Activated naive CD8-positive, alpha-beta T cell treated with anti-CD3 and anti-CD28 coated beads, Interleukin-2, amount 10 ng/mL, durations not matched to agents 7 days and 5 days (primary cell): ENCODE data around the gene PTPRD. TPM values are rescaled to one million over a fixed set of nuclear protein-coding genes. Genes with fewer than 3 reads are reported as not detected.
"Not testable (repeated sequence)": the region's sequence is repeated elsewhere in the genome, so short reads cannot be mapped to it uniquely, and the experiment has no call there.

ENCODE experiments used
- ATAC-seq: fragments of 150-1000 bp; cut with Tn5 transposase; one replicate; pipeline ENCODE4 v1.10.0; 2021; ENCODE audit warnings: low read depth, moderate library complexity
- POLR2A ChIA-PET: fragments of 350-600 bp; sonication (Branson Sonifier 250); formaldehyde crosslinking; loops from one replicate; lab custom pipeline; 2021; ENCODE audit warnings: antibody characterized with exemption; lab: Charles Lee
- DNase-seq: peaks from one replicate; pipeline ENCODE4 v3.0.0; 2021
- H3K27ac Mint-ChIP-seq: one replicate; pipeline ENCODE4 v1.8.0; 2022; ENCODE audit warnings: mild to moderate bottlenecking, mixed read lengths
- H3K27me3 Mint-ChIP-seq: one replicate; pipeline ENCODE4 v1.8.0; 2022; ENCODE audit warnings: mild to moderate bottlenecking, moderate library complexity, mixed read lengths
- H3K36me3 Mint-ChIP-seq: one replicate; pipeline ENCODE4 v1.8.0; 2021; ENCODE audit warnings: mild to moderate bottlenecking, mixed read lengths
- H3K4me1 Mint-ChIP-seq: one replicate; pipeline ENCODE4 v1.8.0; 2021; ENCODE audit warnings: mixed read lengths
- H3K4me3 Mint-ChIP-seq: one replicate; pipeline ENCODE4 v1.8.0; 2022; ENCODE audit warnings: mild to moderate bottlenecking, moderate library complexity, mixed read lengths
- H3K9me3 Mint-ChIP-seq: one replicate; pipeline ENCODE4 v1.8.0; 2021; ENCODE audit warnings: mixed read lengths
- total RNA-seq, 2 experiments: library from RNA; stranded (reverse); gene quantifications; one replicate each; pipeline ENCODE4 v1.2.3, GENCODE V29; 2021

PTPRD gene
- total RNA-seq, 2 experiments from 2014 or later = not detected

DNA sequence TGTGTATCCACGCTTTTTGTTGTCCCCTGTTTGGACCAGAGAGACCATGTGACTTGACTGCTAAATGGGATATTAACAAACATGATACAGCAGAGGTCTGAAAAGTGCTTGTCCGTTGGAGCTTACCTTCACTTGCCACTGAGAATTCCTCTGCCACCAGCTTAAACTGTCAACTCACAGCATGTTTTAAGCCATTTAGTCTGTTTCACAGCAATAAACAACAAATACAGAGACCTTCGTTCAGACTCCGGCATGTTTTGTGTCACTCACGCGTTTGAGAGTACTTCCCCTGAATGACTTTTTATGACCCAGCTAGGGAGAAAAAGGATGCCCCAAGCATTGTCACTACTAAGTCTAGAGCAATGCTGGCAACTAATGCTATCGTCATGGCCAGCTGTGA, 173.8 kb downstream of the PTPRD start:
- no peaks in the 10 kb centered on the region for H3K36me3 Mint-ChIP-seq
- DNase-seq (no peak), ATAC-seq (no peak)
- no peaks in the 10 kb centered on the region for H3K27me3 Mint-ChIP-seq
- no peak overlapping the region for H3K27ac Mint-ChIP-seq
- H3K9me3 Mint-ChIP-seq = peaks cover 1% of the 10 kb centered on the region
- H3K4me1 Mint-ChIP-seq = no peaks in the 10 kb centered on the region
- H3K4me3 Mint-ChIP-seq = no peak overlapping the region
- POLR2A ChIA-PET = no interaction called here

DNA sequence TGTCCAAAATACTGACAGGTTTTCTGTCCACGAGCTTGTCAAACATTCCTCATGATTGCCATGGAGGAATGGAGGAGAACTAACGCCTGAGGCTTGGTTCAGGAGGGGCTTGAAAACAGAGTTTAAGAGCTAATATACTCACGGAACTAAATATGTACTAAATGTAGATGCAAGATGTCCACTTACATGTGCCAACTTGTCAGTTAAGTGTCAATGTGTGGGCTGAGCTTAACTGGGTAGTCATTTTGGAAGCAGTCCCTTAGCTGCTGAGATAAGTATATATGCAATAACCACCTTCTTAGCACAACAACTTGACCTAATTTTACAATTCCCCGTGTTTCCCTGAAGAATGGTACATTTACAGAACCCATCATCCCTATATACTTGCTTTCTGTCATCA, 176.0 kb downstream of the PTPRD start:
- Mint-ChIP-seq H3K9me3 (peaks cover 3% of the 10 kb centered on the region), H3K27ac (no peak overlapping the region), H3K4me1 (no peaks in the 10 kb centered on the region), H3K4me3 (no peak overlapping the region), H3K36me3 (no peaks in the 10 kb centered on the region), H3K27me3 (no peaks in the 10 kb centered on the region)
- ATAC-seq = no peak
- no peak for DNase-seq
- POLR2A ChIA-PET = no interaction called here

DNA sequence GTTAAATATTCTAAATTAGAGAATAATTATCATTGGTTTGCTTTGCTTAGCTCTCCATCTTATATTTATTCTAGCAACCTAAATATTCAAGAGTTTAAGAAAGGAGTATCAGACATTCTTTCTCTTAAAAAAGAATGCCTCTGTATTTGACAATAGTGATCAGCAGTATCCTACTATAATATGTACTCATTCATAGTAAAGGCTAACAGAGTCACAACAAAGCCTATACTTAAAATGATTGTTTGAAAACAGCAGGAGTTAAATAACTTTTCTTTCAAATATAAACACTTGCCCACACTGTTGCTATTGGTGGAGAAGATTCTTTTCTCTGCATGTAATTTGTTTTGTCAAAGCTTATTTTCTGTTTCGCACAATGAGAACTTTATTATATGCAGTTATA, 178.4 kb downstream of the PTPRD start:
- no peaks in the 10 kb centered on the region for H3K27me3 Mint-ChIP-seq
- no peak overlapping the region for H3K4me3 Mint-ChIP-seq
- ATAC-seq = no peak
- DNase-seq = no peak
- no peaks in the 10 kb centered on the region for H3K4me1 Mint-ChIP-seq
- no peaks in the 10 kb centered on the region for H3K36me3 Mint-ChIP-seq
- H3K27ac Mint-ChIP-seq = no peak overlapping the region
- POLR2A ChIA-PET = no interaction called here
- H3K9me3 Mint-ChIP-seq = peaks cover 3% of the 10 kb centered on the region

DNA sequence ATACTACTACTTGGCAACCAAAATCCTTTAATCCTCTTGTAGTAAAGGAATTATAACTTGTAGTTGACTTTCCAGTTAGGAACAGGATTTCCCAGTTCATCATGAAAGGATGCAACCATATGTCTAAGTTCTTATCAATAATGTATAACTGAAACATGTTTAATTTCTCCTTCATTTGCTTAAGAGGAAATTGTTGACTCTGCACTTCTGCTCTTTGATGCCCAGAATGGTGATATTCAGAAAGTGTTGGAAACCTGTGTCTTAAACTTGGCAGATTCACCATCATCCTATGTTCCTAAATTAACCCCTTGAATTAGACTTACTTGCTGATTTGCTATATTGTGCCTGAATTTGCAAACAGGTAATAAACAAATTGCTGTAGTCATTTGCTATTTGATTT, 201.5 kb downstream of the PTPRD start:
- no peak for ATAC-seq
- H3K9me3 Mint-ChIP-seq = peaks cover 4% of the 10 kb centered on the region
- H3K27me3 Mint-ChIP-seq = no peaks in the 10 kb centered on the region
- no peak overlapping the region for H3K27ac Mint-ChIP-seq
- H3K4me3 Mint-ChIP-seq = no peak overlapping the region
- no peaks in the 10 kb centered on the region for H3K4me1 Mint-ChIP-seq
- POLR2A ChIA-PET = no interaction called here
- no peak for DNase-seq
- no peaks in the 10 kb centered on the region for H3K36me3 Mint-ChIP-seq

DNA sequence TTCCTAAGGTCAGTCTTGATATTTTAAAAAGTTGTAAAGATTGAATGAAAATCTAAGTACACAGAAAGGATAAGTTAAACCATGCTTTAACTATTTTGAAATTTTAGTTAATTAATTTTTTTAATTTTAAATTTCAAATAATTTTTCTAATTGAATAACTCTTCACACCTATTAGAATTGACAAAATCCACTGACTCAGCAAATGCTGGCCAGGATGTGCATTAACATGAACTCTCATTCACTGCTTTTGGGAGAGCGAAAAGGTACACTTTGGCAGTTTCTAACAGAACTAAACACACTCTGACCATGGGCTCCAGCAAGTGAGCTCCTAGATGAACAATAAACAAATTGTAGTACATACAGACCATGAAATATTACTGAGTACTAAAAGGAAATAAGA, 209.5 kb downstream of the PTPRD start:
- peaks cover 2% of the 10 kb centered on the region for H3K9me3 Mint-ChIP-seq
- no peaks in the 10 kb centered on the region for H3K4me1 Mint-ChIP-seq
- no peak overlapping the region for H3K4me3 Mint-ChIP-seq
- H3K36me3 Mint-ChIP-seq = no peaks in the 10 kb centered on the region
- ATAC-seq (no peak), DNase-seq (no peak)
- no peak overlapping the region for H3K27ac Mint-ChIP-seq
- POLR2A ChIA-PET = no interaction called here
- no peaks in the 10 kb centered on the region for H3K27me3 Mint-ChIP-seq

DNA sequence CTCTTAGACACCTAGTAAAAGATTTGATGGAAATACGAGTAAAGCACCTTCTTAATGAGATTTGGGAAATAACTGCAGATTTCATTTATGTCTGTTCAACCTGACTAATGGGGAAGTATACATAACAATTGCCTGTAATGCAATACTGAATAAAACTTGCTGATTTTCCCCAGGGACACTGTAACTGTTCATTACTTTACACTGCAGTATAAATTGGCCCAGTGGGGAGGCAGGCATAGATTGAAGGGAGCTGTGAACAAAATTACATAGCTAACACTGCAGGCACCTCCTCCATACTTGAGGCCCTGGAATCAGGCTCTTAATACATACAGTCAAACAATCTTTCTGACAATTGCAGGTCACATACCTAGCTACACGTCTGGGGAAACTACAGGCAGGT, 216.2 kb downstream of the PTPRD start:
- Mint-ChIP-seq H3K4me1 (no peaks in the 10 kb centered on the region), H3K27me3 (no peaks in the 10 kb centered on the region), H3K36me3 (no peaks in the 10 kb centered on the region), H3K27ac (no peak overlapping the region), H3K9me3 (no peaks in the 10 kb centered on the region), H3K4me3 (no peak overlapping the region)
- DNase-seq = no peak
- no peak for ATAC-seq
- POLR2A ChIA-PET = no interaction called here

DNA sequence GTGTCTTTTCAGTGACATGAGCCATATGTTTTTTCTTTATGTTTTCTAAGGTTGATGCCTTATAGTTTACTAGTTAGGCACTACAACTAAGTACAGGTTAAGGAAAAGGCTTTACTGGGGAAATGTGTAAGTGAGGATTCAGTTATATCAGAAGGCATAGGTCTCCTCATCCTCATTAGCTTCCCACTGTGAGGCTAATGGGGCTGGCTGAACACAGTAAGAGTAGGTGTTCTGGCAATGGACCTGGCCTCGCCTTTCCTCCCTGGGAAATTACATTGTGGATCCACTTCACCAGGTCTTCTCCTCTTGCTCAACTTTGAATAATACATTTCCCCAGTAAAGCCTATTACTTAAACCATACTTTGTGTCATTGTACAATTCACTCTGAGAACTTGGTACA, 225.5 kb downstream of the PTPRD start:
- ATAC-seq = no peak
- POLR2A ChIA-PET = no interaction called here

DNA sequence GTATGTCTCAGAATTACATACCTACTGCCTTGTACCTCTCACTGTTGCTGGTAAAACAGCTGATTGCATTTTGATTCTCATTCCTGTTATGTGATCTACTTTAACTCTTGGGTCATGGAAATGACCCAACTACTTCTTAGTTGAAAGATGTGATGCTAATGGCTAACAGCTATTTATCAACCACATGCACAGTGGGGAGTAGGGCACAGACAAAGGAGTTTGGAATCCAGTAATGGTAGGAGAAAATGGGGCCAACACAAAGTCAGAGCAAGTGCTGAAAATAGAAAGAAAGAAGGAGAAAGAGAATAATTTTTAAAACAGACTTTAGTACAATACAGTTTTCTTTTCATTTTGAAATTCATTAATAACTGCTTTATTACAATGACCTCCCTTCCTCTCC, 241.0 kb downstream of the PTPRD start:
- H3K4me1 Mint-ChIP-seq = no peaks in the 10 kb centered on the region
- H3K27me3 Mint-ChIP-seq = no peaks in the 10 kb centered on the region
- no peak overlapping the region for H3K4me3 Mint-ChIP-seq
- H3K36me3 Mint-ChIP-seq = no peaks in the 10 kb centered on the region
- no peak for ATAC-seq
- H3K9me3 Mint-ChIP-seq = no peaks in the 10 kb centered on the region
- POLR2A ChIA-PET = no interaction called here
- no peak for DNase-seq
- H3K27ac Mint-ChIP-seq = no peak overlapping the region

More for the DNA sequence above, 225.5 kb downstream of the PTPRD start:
- H3K9me3 Mint-ChIP-seq = peaks cover 4% of the 10 kb centered on the region
- DNase-seq = no peak
- H3K4me1 Mint-ChIP-seq = no peaks in the 10 kb centered on the region
- H3K4me3 Mint-ChIP-seq = no peak overlapping the region
- H3K27me3 Mint-ChIP-seq = no peaks in the 10 kb centered on the region
- no peak overlapping the region for H3K27ac Mint-ChIP-seq
- H3K36me3 Mint-ChIP-seq = no peaks in the 10 kb centered on the region

DNA sequence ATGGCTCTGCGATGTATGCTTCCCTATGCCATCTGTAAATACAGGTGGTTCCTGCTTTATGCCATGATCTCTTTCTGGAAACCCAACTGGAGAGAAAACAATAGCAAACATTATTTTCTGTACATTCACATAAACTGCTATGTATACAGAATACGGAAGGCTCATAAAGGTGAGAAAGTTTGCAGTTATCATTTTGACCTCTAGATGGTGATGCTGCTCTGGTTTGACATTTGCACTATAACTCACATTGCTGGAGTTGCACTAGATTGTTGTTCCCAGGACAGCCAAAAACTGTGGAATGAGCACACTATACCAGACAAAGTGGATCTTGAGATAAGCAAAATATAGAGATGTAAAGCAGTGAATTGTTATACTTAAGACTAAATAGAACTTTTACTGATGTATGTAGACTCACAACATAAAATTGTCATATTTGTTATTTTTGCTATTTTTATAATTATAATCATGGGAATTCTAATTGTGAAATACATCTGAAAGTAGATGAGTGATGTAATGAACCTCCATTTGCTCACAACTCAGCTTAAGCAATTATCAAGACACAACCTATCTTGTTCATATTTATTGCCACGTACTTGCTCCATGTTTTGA, 246.5 kb downstream of the PTPRD start:
- Mint-ChIP-seq H3K36me3 (no peaks in the 10 kb centered on the region), H3K4me3 (no peak overlapping the region), H3K4me1 (no peaks in the 10 kb centered on the region), H3K27ac (no peak overlapping the region), H3K9me3 (peaks cover 2% of the 10 kb centered on the region), H3K27me3 (no peaks in the 10 kb centered on the region)
- DNase-seq (no peak), ATAC-seq (no peak)
- POLR2A ChIA-PET = no interaction called here

DNA sequence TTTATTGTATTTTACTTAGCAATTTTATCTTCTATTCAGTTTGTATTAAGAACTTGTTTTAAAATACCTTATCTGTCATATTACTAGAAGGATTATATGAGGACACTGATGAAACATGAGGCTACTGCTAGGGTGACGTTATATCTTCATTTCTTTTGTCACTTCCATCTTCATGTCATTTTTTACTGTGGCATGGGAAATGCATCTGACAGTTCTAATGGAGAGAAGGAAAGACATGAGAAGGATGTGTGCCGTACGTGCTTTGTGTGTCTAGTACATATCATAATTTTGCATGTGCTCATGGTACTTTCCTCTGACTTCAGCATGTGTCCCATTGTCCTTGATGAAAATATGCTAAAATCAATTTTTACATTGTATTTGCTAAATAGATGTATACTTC, 258.2 kb downstream of the PTPRD start:
- DNase-seq = no peak
- Mint-ChIP-seq H3K4me3 (no peak overlapping the region), H3K27me3 (no peaks in the 10 kb centered on the region), H3K27ac (no peak overlapping the region), H3K4me1 (no peaks in the 10 kb centered on the region), H3K9me3 (peaks cover 1% of the 10 kb centered on the region), H3K36me3 (no peaks in the 10 kb centered on the region)
- POLR2A ChIA-PET = no interaction called here
- ATAC-seq = no peak

DNA sequence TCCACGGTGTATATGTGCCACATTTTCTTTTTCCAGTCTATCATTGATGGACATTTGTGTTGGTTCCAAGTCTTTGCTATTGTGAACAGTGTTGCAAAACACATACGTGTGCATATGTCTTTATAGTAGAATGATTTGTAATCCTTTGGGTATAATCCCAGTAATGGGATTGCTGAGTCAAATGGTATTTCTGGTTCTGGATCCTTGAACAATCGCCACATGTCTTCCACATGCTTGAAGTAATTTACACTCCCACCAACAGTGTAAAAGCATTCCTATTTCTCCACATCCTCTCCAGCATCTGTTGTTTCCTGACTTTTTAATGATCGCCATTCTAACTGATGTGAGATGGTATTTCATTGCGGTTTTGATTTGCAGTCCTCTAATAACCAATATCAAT, 267.2 kb downstream of the PTPRD start:
- H3K36me3 Mint-ChIP-seq, H3K27me3 Mint-ChIP-seq, DNase-seq, POLR2A ChIA-PET, H3K4me3 Mint-ChIP-seq, H3K4me1 Mint-ChIP-seq, H3K27ac Mint-ChIP-seq, H3K9me3 Mint-ChIP-seq, ATAC-seq: not testable (repeated sequence)

DNA sequence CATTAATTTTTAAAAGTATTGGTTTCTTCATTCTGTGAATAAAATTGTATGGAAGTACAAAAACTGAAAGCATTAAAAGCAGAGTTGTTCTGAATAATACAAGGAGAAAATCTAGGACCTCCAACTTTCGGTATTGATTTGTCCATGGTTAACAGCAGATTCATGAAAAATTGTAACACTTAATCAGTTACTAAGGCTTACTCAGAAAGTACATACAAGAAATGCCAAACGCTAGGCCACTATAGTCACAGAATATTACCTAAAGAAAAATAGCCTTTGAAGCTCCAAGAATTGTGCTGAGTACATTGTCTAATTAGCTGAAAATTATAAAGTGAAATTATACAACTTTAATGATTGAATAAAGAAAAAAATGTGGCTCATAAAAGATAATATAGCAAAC, 271.7 kb downstream of the PTPRD start:
- ATAC-seq (no peak), DNase-seq (no peak)
- Mint-ChIP-seq H3K36me3 (no peaks in the 10 kb centered on the region), H3K4me3 (no peak overlapping the region), H3K9me3 (peaks cover 7% of the 10 kb centered on the region), H3K27me3 (no peaks in the 10 kb centered on the region), H3K27ac (no peak overlapping the region), H3K4me1 (no peaks in the 10 kb centered on the region)
- POLR2A ChIA-PET = no interaction called here

DNA sequence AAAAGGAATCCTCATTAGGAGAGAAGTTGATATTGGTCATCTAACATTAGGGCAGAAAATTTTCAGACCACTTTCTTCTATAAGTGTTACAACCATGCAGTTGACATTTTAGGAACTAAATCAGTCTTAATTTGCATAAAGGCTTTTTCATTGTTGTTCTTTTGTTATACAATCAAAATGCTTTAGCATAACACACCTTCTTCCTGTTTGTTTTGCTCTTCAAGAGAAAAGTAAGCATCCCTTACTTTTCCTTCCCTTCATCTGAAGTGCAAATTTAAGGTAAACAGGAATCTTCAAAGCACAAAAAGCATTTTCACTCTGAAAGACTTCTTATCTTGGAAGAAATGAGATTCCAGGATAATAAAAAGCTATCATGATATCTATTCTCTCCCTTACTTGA, 273.6 kb downstream of the PTPRD start:
- H3K4me3 Mint-ChIP-seq = no peak overlapping the region
- no peak overlapping the region for H3K27ac Mint-ChIP-seq
- no peaks in the 10 kb centered on the region for H3K27me3 Mint-ChIP-seq
- no peak for DNase-seq
- no peak for ATAC-seq
- peaks cover 7% of the 10 kb centered on the region for H3K9me3 Mint-ChIP-seq
- H3K4me1 Mint-ChIP-seq = no peaks in the 10 kb centered on the region
- POLR2A ChIA-PET = no interaction called here
- H3K36me3 Mint-ChIP-seq = no peaks in the 10 kb centered on the region

DNA sequence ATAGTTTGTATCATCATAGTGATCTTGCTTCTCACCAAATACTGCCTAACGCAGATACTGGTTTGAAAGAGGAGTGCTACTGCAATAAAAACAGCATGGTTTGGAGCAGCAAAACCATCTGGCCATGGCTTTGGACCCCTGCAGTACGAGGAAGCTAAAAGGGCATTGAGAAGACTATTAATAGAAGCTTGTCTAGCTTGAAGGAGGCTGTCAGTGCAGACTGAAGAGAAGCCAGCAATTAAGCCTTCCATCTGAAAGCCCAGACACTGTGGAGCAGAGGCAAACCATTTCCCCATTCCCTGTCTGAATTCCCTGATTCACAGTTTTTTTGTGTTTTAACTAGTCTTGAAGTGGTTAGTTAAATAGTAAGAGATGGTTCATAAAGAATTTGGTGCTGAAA, 281.6 kb downstream of the PTPRD start:
- Mint-ChIP-seq H3K4me1 (no peaks in the 10 kb centered on the region), H3K4me3 (no peak overlapping the region), H3K36me3 (no peaks in the 10 kb centered on the region), H3K27ac (no peak overlapping the region), H3K27me3 (no peaks in the 10 kb centered on the region), H3K9me3 (peaks cover 3% of the 10 kb centered on the region)
- ATAC-seq (no peak), DNase-seq (no peak)
- POLR2A ChIA-PET = no interaction called here

DNA sequence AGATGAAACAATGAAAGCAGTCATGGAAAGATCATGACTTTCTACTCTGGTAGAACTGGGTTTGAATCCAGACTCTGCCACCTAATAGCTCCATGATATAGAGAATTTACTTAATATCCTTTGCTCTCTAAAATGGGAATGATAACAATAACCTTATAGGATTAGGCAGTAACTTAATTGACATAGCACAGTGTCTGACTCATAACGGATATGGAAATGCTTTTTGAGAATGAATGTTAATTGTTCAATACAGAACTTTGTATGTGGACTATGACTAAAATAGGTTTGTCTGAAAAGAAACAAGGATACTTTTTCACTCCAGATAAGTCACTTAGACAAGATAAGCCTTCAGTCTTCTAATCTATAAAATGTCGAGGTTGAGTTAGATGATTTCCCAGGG, 330.7 kb downstream of the PTPRD start:
- ATAC-seq (no peak), DNase-seq (no peak)
- POLR2A ChIA-PET = no interaction called here
- H3K9me3 Mint-ChIP-seq = peaks cover 2% of the 10 kb centered on the region
- H3K4me3 Mint-ChIP-seq = no peak overlapping the region
- H3K27me3 Mint-ChIP-seq = no peaks in the 10 kb centered on the region
- no peaks in the 10 kb centered on the region for H3K36me3 Mint-ChIP-seq
- no peak overlapping the region for H3K27ac Mint-ChIP-seq
- no peaks in the 10 kb centered on the region for H3K4me1 Mint-ChIP-seq
